H9 (cell line): Measurements from ENCODE around the gene ALDH3A2. TPM values are rescaled to one million over a fixed set of nuclear protein-coding genes. Genes with fewer than 3 reads are reported as not detected.

Source experiments
- DNase-seq: peaks from one replicate; pipeline ENCODE4 v3.0.0-alpha.2; 2017
- H2AFZ ChIP-seq: one replicate; pipeline ENCODE4 v1.6.1; 2013; ENCODE audit warnings: mild to moderate bottlenecking, low read length, control low read depth, moderate library complexity
- H2AK5ac ChIP-seq: 2 replicates; pipeline ENCODE4 v1.6.1; 2013; ENCODE audit warnings: low read length, control low read depth, mixed read lengths; ENCODE audit not compliant: insufficient read length
- H2BK120ac ChIP-seq: one replicate; pipeline ENCODE4 v1.6.1; 2013; ENCODE audit warnings: low read depth, mild to moderate bottlenecking, low read length, control low read depth, inconsistent platforms; ENCODE audit not compliant: poor library complexity, severe bottlenecking
- H2BK12ac ChIP-seq: 2 replicates; pipeline ENCODE4 v1.6.1; 2013; ENCODE audit warnings: low read length, control low read depth, mixed read lengths, low read depth; ENCODE audit not compliant: insufficient read length
- H2BK15ac ChIP-seq: 2 replicates; pipeline ENCODE4 v1.6.1; 2013; ENCODE audit warnings: low read depth, low read length, control low read depth
- H2BK20ac ChIP-seq: one replicate; pipeline ENCODE4 v1.6.1; 2013; ENCODE audit warnings: low read depth, mild to moderate bottlenecking, low read length, control low read depth, inconsistent platforms; ENCODE audit not compliant: poor library complexity, severe bottlenecking
- H2BK5ac ChIP-seq: 2 replicates; pipeline ENCODE4 v1.6.1; 2013; ENCODE audit warnings: low read length, control low read depth, mixed read lengths; ENCODE audit not compliant: insufficient read length
- H3K14ac ChIP-seq: 2 replicates; pipeline ENCODE4 v1.6.1; 2013; ENCODE audit warnings: low read length, control low read depth; ENCODE audit not compliant: insufficient read depth
- H3K18ac ChIP-seq: 2 replicates; pipeline ENCODE4 v1.6.1; 2013; ENCODE audit warnings: low read depth, mild to moderate bottlenecking, mixed read lengths, low read length, control low read depth; ENCODE audit not compliant: insufficient read length
- H3K23ac ChIP-seq: 2 replicates; pipeline ENCODE4 v1.6.1; 2013; ENCODE audit warnings: low read length, control low read depth, mixed read lengths, low read depth; ENCODE audit not compliant: insufficient read length
- H3K23me2 ChIP-seq: 2 replicates; pipeline ENCODE4 v1.6.1; 2013; ENCODE audit warnings: low read depth, mild to moderate bottlenecking, mixed read lengths, low read length, control low read depth; ENCODE audit not compliant: insufficient read length, poor library complexity, severe bottlenecking
- H3K27ac ChIP-seq: 2 replicates; pipeline ENCODE4 v1.5.1; 2013; ENCODE audit warnings: low read length, control low read depth, mixed read lengths, low read depth; ENCODE audit not compliant: insufficient read length
- H3K27me3 ChIP-seq: 2 replicates; pipeline ENCODE4 v1.6.1; 2013; ENCODE audit warnings: low read length, control low read depth, inconsistent platforms; ENCODE audit not compliant: insufficient read depth
- H3K4ac ChIP-seq: 2 replicates; pipeline ENCODE4 v1.6.1; 2013; ENCODE audit warnings: low read depth, mild to moderate bottlenecking, control low read depth, inconsistent platforms, low read length, moderate library complexity
- H3K4me1 ChIP-seq: 2 replicates; pipeline ENCODE4 v1.6.1; 2013; ENCODE audit warnings: low read length, control low read depth, inconsistent platforms; ENCODE audit not compliant: insufficient read depth
- H3K4me2 ChIP-seq: 2 replicates; pipeline ENCODE4 v1.6.1; 2013; ENCODE audit warnings: low read length, control low read depth, mixed read lengths; ENCODE audit not compliant: insufficient read length, insufficient read depth
- H3K56ac ChIP-seq: 2 replicates; pipeline ENCODE4 v1.6.1; 2013; ENCODE audit warnings: low read depth, mild to moderate bottlenecking, mixed read lengths, low read length, control low read depth; ENCODE audit not compliant: insufficient read length
- H3K79me1 ChIP-seq: 2 replicates; pipeline ENCODE4 v1.6.1; 2013; ENCODE audit warnings: low read depth, mild to moderate bottlenecking, moderate library complexity, low read length, control low read depth, inconsistent platforms; ENCODE audit not compliant: insufficient read depth, poor library complexity, severe bottlenecking
- H3K79me2 ChIP-seq: 2 replicates; pipeline ENCODE4 v1.6.1; 2013; ENCODE audit warnings: low read length, control low read depth, inconsistent platforms; ENCODE audit not compliant: insufficient read depth
- H3K9ac ChIP-seq: 2 replicates; pipeline ENCODE4 v1.6.1; 2013; ENCODE audit warnings: low read length, control low read depth, mixed read lengths; ENCODE audit not compliant: insufficient read length; ENCODE audit errors: extremely low read depth
- H3K9me3 ChIP-seq: one replicate; pipeline ENCODE4 v1.6.1; 2013; ENCODE audit warnings: low read depth, low read length, inconsistent platforms; ENCODE audit not compliant: control insufficient read depth
- H3T11ph ChIP-seq: one replicate; pipeline ENCODE4 v1.6.1; 2013; ENCODE audit warnings: mild to moderate bottlenecking, low read length, control low read depth, inconsistent platforms
- H4K20me1 ChIP-seq: one replicate; pipeline ENCODE4 v1.6.1; 2013; ENCODE audit not compliant: control insufficient read depth, insufficient read length, insufficient read depth
- H4K5ac ChIP-seq: 2 replicates; pipeline ENCODE4 v1.6.1; 2013; ENCODE audit warnings: low read depth, mild to moderate bottlenecking, mixed read lengths, low read length, control low read depth; ENCODE audit not compliant: insufficient read length
- H4K8ac ChIP-seq: replicated peaks from 2 replicates; pipeline ENCODE4 v1.6.1; 2013; ENCODE audit warnings: low read length, control low read depth, mixed read lengths, low read depth; ENCODE audit not compliant: insufficient read length
- H4K91ac ChIP-seq: 2 replicates; pipeline ENCODE4 v1.6.1; 2013; ENCODE audit warnings: low read depth, mild to moderate bottlenecking, moderate library complexity, mixed read lengths, low read length, control low read depth; ENCODE audit not compliant: insufficient read length
- H3K27ac Mint-ChIP-seq, 3 experiments: 2 replicates in 2 of 3; 3 replicates in 1 of 3; pipeline ENCODE4 v1.8.0; 2020 to 2021; ENCODE audit warnings: mixed read lengths in 3 of 3, mild to moderate bottlenecking in 1 of 3, moderate library complexity in 1 of 3
- H3K27me3 Mint-ChIP-seq: 2 replicates; pipeline ENCODE4 v1.8.0; 2021; ENCODE audit warnings: low read depth, mild to moderate bottlenecking, moderate library complexity, mixed read lengths
- H3K36me3 Mint-ChIP-seq, 3 experiments: 2 replicates in 2 of 3; 3 replicates in 1 of 3; pipeline ENCODE4 v1.8.0; 2020 to 2021; ENCODE audit warnings: low read depth in 3 of 3, mixed read lengths in 3 of 3; ENCODE audit not compliant: insufficient read depth in 1 of 3
- H3K4me1 Mint-ChIP-seq, 2 experiments: 2 replicates each; pipeline ENCODE4 v1.8.0; 2020; ENCODE audit warnings: mixed read lengths in 2 of 2
- H3K4me3 Mint-ChIP-seq, 2 experiments: 2 replicates in 1 of 2; 3 replicates in 1 of 2; pipeline ENCODE4 v1.8.0; 2020 to 2021; ENCODE audit warnings: mild to moderate bottlenecking in 2 of 2, mixed read lengths in 2 of 2, moderate library complexity in 1 of 2
- H3K9me3 Mint-ChIP-seq, 2 experiments: 2 replicates in 1 of 2; 3 replicates in 1 of 2; pipeline ENCODE4 v1.8.0; 2020; ENCODE audit warnings: mild to moderate bottlenecking in 2 of 2, mixed read lengths in 2 of 2, moderate library complexity in 1 of 2
- CTCF ChIP-seq: fragments of 200-600 bp; sonication (generic); conservative IDR thresholded peaks from 3 replicates; pipeline ENCODE4 v1.8.0; 2021; ENCODE audit warnings: antibody characterized with exemption, mild to moderate bottlenecking
- WGBS: extraction: QIAGEN DNeasy Blood & Tissue Kit; methylation state at CpG from one replicate; pipeline ENCODE4 v1.1.7; 2013; ENCODE audit warnings: missing lambda C conversion rate, low lambda C conversion rate, mixed read lengths; ENCODE audit not compliant: insufficient read length; ENCODE audit errors: extremely low coverage; 5-methylcytosine and 5-hydroxymethylcytosine counted together
- total RNA-seq: library from RNA; stranded (reverse); gene quantifications from 2 replicates; pipeline ENCODE4 v1.2.1, GENCODE V29; 2021

Gene ALDH3A2
- total RNA-seq, 1 experiment from 2014 or later = 100 TPM

- Histone ChIP-seq H3K23me2 (no peaks in the 10 kb centered on the region), H3K56ac (no peak overlapping the region), H3K9ac (no peak overlapping the region), H2BK20ac (no peak overlapping the region), H3K79me1 (no peaks in the 10 kb centered on the region), H3K4me2 (no peak overlapping the region), H2BK15ac (no peak overlapping the region), H4K91ac (no peak overlapping the region), H3K23ac (no peak overlapping the region), H2BK5ac (no peak overlapping the region), H4K20me1 (no peaks in the 10 kb centered on the region), H3K4me1 (no peaks in the 10 kb centered on the region), H2BK120ac (no peak overlapping the region), H3K27ac (no peak overlapping the region), H4K8ac (no peak overlapping the region), H3K18ac (no peak overlapping the region), H3K14ac (no peak overlapping the region; the same call in 1 of the 2 replicates), H3K9me3 (no peaks in the 10 kb centered on the region), H3K4ac (no peak overlapping the region), H3T11ph (no peak overlapping the region), H2BK12ac (no peak overlapping the region), H2AK5ac (no peak overlapping the region), H3K27me3 (no peaks in the 10 kb centered on the region), H2AFZ (no peak overlapping the region), H3K79me2 (no peaks in the 10 kb centered on the region), H4K5ac (no peak overlapping the region)
- no peak overlapping the region for H3K4me3 Mint-ChIP-seq
- no peaks in the 10 kb centered on the region for H3K36me3 Mint-ChIP-seq
- H3K4me1 Mint-ChIP-seq = peaks cover 15 to 25% of the 10 kb centered on the region in 2 experiments
- no peaks in the 10 kb centered on the region for H3K27me3 Mint-ChIP-seq
- H3K27ac Mint-ChIP-seq = peak overlapping the region in 2 of 3 experiments; percentile 6 to 47; a peak in 1 of 7 replicates
- H3K9me3 Mint-ChIP-seq = no peaks in the 10 kb centered on the region
- no peak for DNase-seq
- no CpG with 5 or more reads among the region's 10 CpGs for WGBS
- no peak for TF ChIP-seq CTCF
Measured at GRCh38 chr17:19717411-19717908, 68.9 kb downstream of the ALDH3A2 start.
